K562 (cell line): ENCODE results near the gene DOLPP1. TPM values are rescaled to one million over a fixed set of nuclear protein-coding genes. Genes with fewer than 3 reads are reported as not detected.

Source experiments
- AFF1 ChIP-seq, 2 experiments: fragments of 450-650 bp; IDR thresholded peaks; 2 replicates each; pipeline ENCODE4 v1.6.1; 2018; ENCODE audit warnings: mild to moderate bottlenecking in 2 of 2, low read depth in 1 of 2; ENCODE audit not compliant: partially characterized antibody in 2 of 2
- CREM ChIP-seq: IDR thresholded peaks from 2 replicates; pipeline ENCODE4 v1.6.1; 2014; ENCODE audit warnings: antibody characterized with exemption, low read depth
- CTCFL ChIP-seq: IDR thresholded peaks from 2 replicates; pipeline ENCODE4 v1.6.1; 2011; ENCODE audit warnings: borderline replicate concordance, low read depth, mild to moderate bottlenecking, moderate library complexity, low read length; ENCODE audit not compliant: insufficient read depth, poor library complexity, severe bottlenecking
- DMBX1 ChIP-seq: fragments of 250-450 bp; sonication (Bioruptor Pico); IDR thresholded peaks from 2 replicates; pipeline ENCODE4 v1.8.0; 2022; ENCODE audit warnings: inconsistent platforms, mild to moderate bottlenecking, moderate library complexity, borderline replicate concordance
- E2F3 ChIP-seq: fragments of 250-450 bp; sonication (Bioruptor Pico); IDR thresholded peaks from 2 replicates; pipeline ENCODE4 v1.4.0; 2020; ENCODE audit warnings: mild to moderate bottlenecking
- HDGF ChIP-seq: fragments of 450-650 bp; IDR thresholded peaks from 2 replicates; pipeline ENCODE4 v1.6.1; 2016
- HSF4 ChIP-seq: fragments of 250-450 bp; sonication (Bioruptor Pico); IDR thresholded peaks from 2 replicates; pipeline ENCODE4 v2.1.2; 2022; ENCODE audit warnings: mild to moderate bottlenecking, moderate library complexity, borderline replicate concordance
- SP1 ChIP-seq: sonication (generic); formaldehyde crosslinking; IDR thresholded peaks from 2 replicates; pipeline ENCODE4 v1.8.1; 2022; ENCODE audit warnings: mild to moderate bottlenecking, missing genetic modification reagents
- TSC22D4 ChIP-seq: fragments of 450-650 bp; IDR thresholded peaks from 2 replicates; pipeline ENCODE4 v1.6.1; 2016; ENCODE audit warnings: missing genetic modification characterization, missing biosample characterization, control low read depth
- ZBTB33 ChIP-seq: sonication (generic); formaldehyde crosslinking; IDR thresholded peaks from 2 replicates; pipeline ENCODE4 v1.8.1; 2023; ENCODE audit warnings: mild to moderate bottlenecking, missing genetic modification reagents
- ZNF174 ChIP-seq: fragments of 250-450 bp; sonication (Bioruptor Pico); IDR thresholded peaks from 2 replicates; pipeline ENCODE4 v1.4.0; 2020; ENCODE audit warnings: mild to moderate bottlenecking
- ZNF197 ChIP-seq: fragments of 200-800 bp; sonication (Bioruptor generic); IDR thresholded peaks from 2 replicates; pipeline ENCODE4 v1.6.1; 2016; ENCODE audit warnings: low read depth, missing genetic modification characterization, missing compliant biosample characterization
- ZNF717 ChIP-seq: fragments of 250-450 bp; sonication (Bioruptor Pico); IDR thresholded peaks from 2 replicates; pipeline ENCODE4 v1.5.0; 2021
- ZSCAN32 ChIP-seq: fragments of 450-650 bp; formaldehyde crosslinking; IDR thresholded peaks from 2 replicates; pipeline ENCODE4 v1.4.0; 2020; ENCODE audit warnings: mild to moderate bottlenecking, moderate library complexity
- polyA plus RNA-seq, 8 experiments: library from polyadenylated mRNA; depleted of rRNA in 4 of 8; stranded (reverse) in 5 of 8; unstranded in 3 of 8; fragments of >200 nt; fragmentation: Nextera tagmentation in 2 of 8; fragmentation: Illumina TruSeq in 1 of 8; extraction: Ambion mirVana in 2 of 8; extraction: Trizol in 1 of 8; gene quantifications; 2 replicates each; pipeline versions ENCODE4 v1.2.1 to v1.2.3, GENCODE V29; 2011 to 2014; ENCODE audit warnings: inconsistent platforms in 1 of 8, missing spikeins in 1 of 8
- total RNA-seq, 7 experiments: library from RNA; depleted of rRNA in 6 of 7; stranded (reverse); fragments of >200 nt in 6 of 7; fragmentation: Illumina TruSeq in 2 of 7; extraction: Trizol in 2 of 7; gene quantifications; 2 replicates each; pipeline versions ENCODE4 v1.2.1 to v1.2.3, GENCODE V29; 2011 to 2021; ENCODE audit warnings: low replicate concordance in 1 of 7
- TF ChIP-seq, protein P1 (sequence below), 2 experiments: IDR thresholded peaks; 2 replicates each; pipeline ENCODE4 v1.6.1; 2011; ENCODE audit warnings: borderline replicate concordance in 1 of 2, control low read depth in 1 of 2, low read depth in 1 of 2, low read length in 1 of 2, mild to moderate bottlenecking in 1 of 2, mixed read lengths in 1 of 2, moderate library complexity in 1 of 2; ENCODE audit not compliant: insufficient read depth in 1 of 2, insufficient read length in 1 of 2, poor library complexity in 1 of 2, severe bottlenecking in 1 of 2; ENCODE audit errors: extremely low read depth in 1 of 2

Gene DOLPP1
- total and polyA plus RNA-seq, 9 of the 15 experiments (the other 6 are each of a cell fraction or from before 2014, with no cell fraction given), result 3.0 to 39.8 (median 30.5) TPM

DNA sequence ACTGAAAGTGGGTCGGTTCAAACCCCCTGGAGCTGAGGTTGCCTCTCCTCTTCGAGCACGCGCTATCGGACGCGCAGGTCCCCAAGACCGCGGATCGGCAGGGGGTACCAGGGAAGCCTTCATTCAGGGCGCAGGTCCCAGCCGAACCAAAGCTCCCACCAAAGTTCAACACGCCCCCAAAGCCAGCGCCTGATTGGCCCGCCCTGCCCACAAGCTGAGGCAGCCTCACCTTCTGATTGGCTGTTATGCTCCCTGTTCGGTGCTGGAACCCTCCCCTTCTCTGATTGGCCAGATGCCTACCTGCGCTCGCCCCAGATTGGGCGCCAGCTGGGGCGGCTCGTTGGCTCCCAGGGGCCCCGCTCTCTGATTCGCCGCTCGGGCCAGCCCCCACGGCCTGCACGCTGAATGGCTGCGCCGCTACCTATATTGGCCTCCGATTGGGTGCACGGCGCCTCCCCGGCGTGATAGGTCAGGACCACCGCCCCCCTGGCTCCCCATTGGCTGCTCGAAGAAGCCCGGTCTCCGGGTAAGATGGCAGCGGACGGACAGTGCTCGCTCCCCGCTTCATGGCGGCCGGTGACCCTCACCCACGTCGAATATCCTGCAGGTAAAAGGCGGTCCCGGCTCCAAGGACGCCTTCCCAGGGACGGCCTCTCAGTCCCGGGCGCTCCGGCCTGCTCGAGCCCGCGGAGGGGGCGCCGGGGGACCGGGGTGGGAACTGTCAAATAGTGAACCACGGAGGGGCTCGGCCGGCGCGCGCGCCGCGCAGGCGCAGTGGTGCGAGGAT is at the start of gene DOLPP1 (continued):
- TF ChIP-seq ZBTB33 (CRISPR knock-in tag), result no peak
- TF ChIP-seq HSF4 (CRISPR knock-in tag), result no peak
- peak; percentile 93 for TF ChIP-seq SP1 (CRISPR knock-in tag)
- TF ChIP-seq CREM, result peak; percentile 84
- TF ChIP-seq ZSCAN32, result no peak
- peak; percentile 91 for TF ChIP-seq ZNF197 (CRISPR knock-in tag)
- no peak for TF ChIP-seq AFF1 (IDR thresholded peaks at IDR 0.05; ENCODE audit: low read depth in 1 of 2, partially characterized antibody in 2 of 2)
- TF ChIP-seq ZNF174 (CRISPR knock-in tag), result no peak
- peak; percentile 87 for TF ChIP-seq E2F3
- TF ChIP-seq CTCFL, result no peak
- TF ChIP-seq HDGF, result 0 out of 2 replicates have a peak, but pooled peaks have one; percentile 28
- no peak for TF ChIP-seq ZNF717
- TF ChIP-seq TSC22D4 (tag), result no peak
- TF ChIP-seq DMBX1 (CRISPR knock-in tag), result peak; percentile 85; the same call in 1 of the 2 replicates
- TF ChIP-seq, protein P1, sequence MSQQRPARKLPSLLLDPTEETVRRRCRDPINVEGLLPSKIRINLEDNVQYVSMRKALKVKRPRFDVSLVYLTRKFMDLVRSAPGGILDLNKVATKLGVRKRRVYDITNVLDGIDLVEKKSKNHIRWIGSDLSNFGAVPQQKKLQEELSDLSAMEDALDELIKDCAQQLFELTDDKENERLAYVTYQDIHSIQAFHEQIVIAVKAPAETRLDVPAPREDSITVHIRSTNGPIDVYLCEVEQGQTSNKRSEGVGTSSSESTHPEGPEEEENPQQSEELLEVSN (IDR thresholded peaks at IDR 0.05; ENCODE audit: borderline replicate concordance in 1 of 2, extremely low read depth in 1 of 2, insufficient read depth in 1 of 2, insufficient read length in 1 of 2, low read depth in 1 of 2, low read length in 1 of 2, poor library complexity in 1 of 2, severe bottlenecking in 1 of 2), result peak in 1 of 2 experiments; percentile 60
